GM10847 (cell line): ENCODE measurements around the gene MTX3.

Experiments used
- POLR2A ChIP-seq: IDR thresholded peaks from 2 replicates; pipeline ENCODE4 v1.6.1; 2011; ENCODE audit not compliant: insufficient read length; ENCODE audit errors: extremely low read depth

Gene MTX3

DNA sequence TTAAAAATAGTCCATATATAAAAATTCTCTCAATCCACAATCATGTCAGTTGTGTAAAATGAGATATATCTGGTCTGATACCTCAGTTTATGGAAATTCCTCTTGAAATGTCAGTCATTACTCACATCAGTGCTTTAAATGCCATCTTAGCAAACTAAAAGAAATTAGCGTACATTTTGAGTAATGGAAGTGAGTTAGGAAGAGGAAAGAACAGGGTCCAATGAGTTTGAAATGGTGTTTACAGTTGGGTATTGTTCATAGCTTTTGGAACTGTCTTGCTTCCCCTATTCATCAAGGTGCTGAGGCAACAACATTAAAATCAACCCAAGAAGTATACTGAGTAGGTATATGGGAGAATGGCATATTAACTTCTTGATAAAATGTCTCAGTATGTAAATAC, 8.7 kb upstream of the MTX3 start:
- no peak for TF ChIP-seq POLR2A

DNA sequence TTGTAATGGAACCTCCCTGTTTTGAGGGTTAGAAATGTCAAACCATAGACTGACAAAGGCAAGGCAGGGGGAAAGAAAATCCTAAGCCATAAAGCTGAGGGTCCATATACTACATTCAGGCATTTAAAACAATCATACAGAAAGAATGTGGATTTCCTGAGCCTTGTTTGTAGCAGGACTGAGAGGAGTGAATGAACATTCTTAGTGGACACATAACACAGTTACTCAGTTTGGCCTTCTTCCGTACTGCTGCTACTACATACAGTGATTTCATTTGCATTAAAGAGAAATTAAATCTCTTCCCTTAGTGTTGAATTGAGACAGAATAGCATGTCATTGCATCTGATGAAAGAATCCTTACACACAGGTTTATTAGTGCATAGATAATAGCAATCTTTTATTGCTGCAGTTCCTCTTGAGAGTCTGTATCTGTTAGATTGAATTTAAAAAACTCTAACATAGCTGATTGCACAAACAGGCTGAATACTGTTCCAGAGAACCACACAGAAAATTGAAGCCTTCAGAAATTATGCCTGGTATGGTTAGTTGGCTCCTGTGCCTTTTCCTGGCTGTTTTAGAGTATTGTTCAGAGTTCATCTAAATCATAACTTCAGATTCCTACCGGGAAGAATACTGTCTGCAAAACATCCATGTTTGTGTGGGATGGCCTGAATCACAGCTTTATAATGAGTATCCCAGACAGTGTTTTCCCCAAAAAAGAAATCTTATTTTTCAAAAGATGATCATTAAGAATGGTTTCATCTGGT, 2.0 kb upstream of the MTX3 start:
- TF ChIP-seq POLR2A = no peak

- TF ChIP-seq POLR2A = no peak
These were observed 861 bp downstream of the MTX3 start for GRCh38 chr5:79990205-79990597.

DNA sequence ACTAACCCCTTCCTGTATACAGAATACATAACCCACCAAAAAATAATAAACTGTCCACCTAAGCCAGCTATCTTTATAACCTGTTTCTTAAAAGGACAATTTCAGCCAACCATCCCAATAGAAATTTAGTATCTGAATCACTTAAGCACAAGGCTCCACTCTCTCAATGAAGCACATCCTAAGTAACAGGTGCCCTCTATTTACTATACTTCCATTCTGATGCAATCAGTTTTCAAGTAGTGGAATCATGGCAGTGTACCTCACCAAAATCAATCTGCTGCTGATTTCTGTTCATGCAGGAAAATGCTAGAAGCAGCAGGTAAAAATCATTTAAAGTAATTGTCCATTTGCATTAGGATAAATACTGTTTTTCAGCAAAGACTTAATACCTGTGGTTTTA, 4.8 kb downstream of the MTX3 start:
- TF ChIP-seq POLR2A = no peak

GRCh38 chr5:79985288-79985687, 5.8 kb downstream of the MTX3 start:
- no peak for TF ChIP-seq POLR2A

DNA sequence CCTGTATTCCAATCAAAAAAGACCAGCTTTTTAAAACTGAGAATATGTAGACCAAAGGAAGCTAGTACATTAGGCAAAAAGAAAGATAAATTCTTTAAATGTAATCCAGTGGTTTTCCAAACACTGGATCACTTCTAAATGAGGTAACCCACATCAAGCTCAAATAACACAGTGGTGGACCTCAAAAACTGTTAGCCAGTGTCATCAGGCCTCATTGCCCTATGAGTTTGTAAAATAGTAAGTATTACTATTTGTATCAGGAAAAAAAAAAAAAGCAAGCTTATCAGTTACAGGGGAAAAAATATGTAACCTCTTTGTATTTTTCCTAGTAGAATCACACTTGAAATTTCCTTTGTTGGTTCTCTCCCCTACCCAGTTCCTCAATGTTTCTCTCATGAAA, 6.7 kb downstream of the MTX3 start:
- TF ChIP-seq POLR2A = no peak

GRCh38 chr5:79983618-79984017, 7.4 kb downstream of the MTX3 start:
- no peak for TF ChIP-seq POLR2A

GRCh38 chr5:79982136-79982535, 8.9 kb downstream of the MTX3 start:
- TF ChIP-seq POLR2A = no peak

DNA sequence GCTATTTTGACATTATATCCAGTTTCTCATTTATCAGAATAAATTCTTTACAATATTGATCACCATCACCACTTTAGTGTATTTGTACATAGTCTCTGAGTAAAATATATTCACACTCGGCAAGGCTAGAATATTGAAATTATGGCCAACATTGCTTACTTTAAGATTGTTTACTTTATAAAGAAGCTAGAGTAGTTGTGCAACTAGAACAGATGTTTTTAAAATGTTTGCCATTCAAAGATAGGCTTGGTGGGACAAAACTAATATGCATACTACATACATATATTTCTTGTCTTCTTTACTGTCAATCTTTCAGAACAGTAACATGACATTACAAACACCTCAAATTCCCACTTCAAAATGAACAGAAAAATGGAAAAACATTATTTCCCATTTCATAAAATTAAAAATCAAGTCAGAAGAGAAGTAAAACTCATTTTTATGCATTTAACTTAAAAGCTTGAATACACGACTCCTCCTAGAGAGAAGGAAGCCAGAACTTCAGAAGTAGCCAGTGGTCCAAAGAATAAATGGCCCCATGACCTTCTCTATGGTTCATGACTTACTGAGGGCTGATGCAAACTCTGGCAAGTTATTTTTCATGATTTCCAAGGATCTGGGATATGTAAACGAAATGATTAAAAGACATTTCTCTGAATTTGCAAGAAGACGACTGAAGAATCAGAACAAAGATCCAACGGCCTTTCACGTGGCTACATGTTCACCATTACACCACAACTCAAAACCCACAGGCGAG, 14.1 kb downstream of the MTX3 start:
- TF ChIP-seq POLR2A = no peak

DNA sequence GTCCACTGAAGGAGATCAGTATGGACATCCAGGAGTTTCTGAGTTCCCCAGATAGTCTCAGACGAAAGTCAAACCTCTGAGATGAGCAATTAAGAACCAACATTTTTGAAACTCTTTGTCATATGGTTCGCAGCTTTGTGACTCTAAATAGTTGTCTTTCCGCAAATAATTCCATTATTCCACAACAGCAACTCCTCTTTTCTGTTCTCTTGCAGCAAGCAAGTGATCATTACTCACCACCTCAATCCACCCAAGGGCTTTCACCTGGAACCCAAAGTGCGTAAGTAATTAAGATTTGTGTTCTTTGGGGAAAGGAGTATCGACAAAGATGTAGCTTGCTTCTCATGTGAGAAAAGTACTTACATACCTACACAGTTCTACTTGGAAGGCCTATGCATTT, 15.6 kb downstream of the MTX3 start:
- TF ChIP-seq POLR2A = no peak

GRCh38 chr5:79974886-79975285, 16.2 kb downstream of the MTX3 start:
- no peak for TF ChIP-seq POLR2A

DNA sequence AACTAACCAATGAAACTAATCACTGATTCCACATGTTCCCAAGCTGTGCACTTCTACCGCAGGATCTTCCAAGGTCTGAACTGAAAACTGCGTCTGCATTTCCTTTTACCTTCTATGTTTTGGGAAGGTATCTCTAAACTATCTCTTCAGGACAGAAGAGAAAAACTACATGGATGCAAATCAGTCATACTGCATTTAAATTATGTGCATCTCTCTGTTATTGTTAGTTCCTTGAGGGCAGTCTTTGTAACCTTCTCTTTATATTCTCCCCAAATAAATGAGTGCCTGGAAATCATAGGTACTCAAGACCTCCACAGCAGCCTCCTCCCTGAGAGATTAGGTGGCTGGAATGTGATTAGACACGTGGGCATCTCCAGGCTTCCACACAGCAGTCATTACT, 17.1 kb downstream of the MTX3 start:
- no peak for TF ChIP-seq POLR2A

DNA sequence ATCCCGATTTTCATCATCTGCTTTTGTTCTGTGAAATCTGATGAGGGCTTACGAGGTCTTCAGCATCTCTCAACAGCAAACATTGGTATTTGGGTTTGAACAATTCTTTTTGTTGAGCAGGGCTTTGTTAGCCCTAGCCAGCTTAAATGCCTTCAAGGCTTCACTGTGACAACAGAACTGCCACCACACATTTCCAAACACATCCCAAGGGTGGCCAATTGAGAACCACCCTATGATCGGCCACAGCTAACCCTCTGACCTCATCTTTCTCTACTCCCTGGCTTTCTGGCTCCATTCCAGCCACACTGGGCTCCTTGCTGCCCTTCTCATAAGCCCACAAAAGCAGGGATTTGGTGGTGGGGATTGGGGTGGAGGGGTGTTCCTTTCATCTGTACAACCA, 17.6 kb downstream of the MTX3 start:
- TF ChIP-seq POLR2A = no peak

DNA sequence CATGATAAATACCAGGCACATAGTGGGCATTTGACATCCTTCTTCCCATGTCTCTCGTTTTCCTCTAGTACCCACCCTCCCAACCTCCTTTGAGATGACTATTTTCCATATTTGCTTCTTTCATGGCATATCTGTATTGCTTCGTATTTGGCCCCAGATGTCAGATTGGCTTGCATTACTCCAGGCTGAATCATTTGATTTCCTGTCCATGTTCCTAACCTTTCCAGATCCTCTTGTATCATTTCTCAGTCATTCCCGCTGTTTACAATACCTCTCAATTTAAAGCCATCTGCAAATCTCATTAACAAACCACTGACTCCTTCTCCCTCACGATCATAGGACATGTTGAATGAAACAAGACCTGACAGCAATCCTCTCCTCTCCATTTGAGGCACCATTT, 19.9 kb downstream of the MTX3 start:
- no peak for TF ChIP-seq POLR2A

- no peak for TF ChIP-seq POLR2A
These were observed 24.6 kb downstream of the MTX3 start for GRCh38 chr5:79966448-79966847.

DNA sequence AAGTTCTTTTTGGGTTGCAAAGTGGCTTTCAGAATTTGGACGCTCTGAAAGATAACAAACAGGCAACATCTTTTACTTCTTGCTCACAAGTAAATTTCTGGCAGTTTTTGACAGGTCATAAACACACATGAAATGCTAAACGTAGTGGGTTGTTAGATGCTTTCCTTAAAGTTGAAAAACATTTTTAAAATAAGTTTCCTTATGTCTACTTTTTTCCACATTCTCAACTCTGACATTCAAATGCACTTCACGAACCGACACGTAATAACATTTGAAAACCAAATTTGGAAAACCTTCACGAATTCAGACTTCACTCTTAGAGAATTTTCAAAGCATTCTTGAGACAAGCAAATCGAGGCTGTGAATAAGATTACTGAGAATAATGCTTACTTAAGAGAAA, 26.9 kb downstream of the MTX3 start:
- TF ChIP-seq POLR2A = no peak

DNA sequence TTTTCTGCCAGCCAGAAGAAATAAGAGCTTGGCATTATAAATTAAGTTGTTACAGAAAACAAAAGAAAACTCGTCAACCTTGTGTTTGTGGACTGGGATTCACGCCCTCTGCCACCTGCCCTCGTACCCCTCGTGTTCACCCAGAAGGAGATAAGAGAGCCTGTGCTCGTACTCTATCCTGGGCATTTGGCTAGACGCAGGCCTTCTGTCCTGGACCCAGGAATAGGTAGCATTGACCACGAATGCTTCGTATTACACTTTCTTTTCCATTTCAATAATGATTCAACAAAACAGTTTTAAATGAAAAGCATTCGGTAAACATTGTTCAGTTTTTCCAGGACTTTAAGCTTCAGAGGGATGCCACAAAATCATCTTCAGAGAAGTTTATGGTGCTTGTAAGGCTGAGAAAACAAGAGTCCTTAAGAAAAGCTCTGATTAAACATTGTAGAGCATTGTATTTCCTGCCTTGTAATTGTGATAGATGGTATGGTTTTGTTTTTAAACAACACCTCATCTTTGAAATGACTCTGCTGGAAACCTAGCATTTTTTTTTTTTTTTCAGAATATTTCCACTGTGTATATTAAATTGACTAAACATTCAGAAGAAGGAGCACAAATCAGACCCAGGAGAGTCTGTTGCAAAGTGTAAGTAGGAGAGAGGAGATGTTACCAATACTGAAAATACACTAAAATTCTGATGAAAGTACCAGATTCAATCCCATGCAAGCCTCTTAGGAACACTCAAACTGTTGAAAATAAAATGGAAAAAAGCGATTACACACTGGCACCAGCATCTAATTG, 27.6 kb downstream of the MTX3 start:
- TF ChIP-seq POLR2A = no peak
